MM.1S (cell line): ENCODE data around the gene CNOT8.

Experiments used
- EZH2 ChIP-seq: fragments of 300-600 bp; sonication (generic); optimal IDR thresholded peaks from 2 replicates; pipeline ENCODE3; 2017; ENCODE audit warnings: low read depth, mild to moderate bottlenecking, antibody characterized with exemption, low read length, mixed read lengths
- EZH2phosphoT487 ChIP-seq: fragments of 300-600 bp; sonication (generic); IDR thresholded peaks from 2 replicates; pipeline ENCODE4 v1.6.1; 2018; ENCODE audit warnings: antibody characterized with exemption, low read length
- TF ChIP-seq, protein P1 (sequence below): fragments of 300-600 bp; sonication (generic); IDR thresholded peaks from 2 replicates; pipeline ENCODE4 v1.5.1; 2016; ENCODE audit warnings: antibody characterized with exemption, low read length, mixed read lengths

- TF ChIP-seq, protein P1, sequence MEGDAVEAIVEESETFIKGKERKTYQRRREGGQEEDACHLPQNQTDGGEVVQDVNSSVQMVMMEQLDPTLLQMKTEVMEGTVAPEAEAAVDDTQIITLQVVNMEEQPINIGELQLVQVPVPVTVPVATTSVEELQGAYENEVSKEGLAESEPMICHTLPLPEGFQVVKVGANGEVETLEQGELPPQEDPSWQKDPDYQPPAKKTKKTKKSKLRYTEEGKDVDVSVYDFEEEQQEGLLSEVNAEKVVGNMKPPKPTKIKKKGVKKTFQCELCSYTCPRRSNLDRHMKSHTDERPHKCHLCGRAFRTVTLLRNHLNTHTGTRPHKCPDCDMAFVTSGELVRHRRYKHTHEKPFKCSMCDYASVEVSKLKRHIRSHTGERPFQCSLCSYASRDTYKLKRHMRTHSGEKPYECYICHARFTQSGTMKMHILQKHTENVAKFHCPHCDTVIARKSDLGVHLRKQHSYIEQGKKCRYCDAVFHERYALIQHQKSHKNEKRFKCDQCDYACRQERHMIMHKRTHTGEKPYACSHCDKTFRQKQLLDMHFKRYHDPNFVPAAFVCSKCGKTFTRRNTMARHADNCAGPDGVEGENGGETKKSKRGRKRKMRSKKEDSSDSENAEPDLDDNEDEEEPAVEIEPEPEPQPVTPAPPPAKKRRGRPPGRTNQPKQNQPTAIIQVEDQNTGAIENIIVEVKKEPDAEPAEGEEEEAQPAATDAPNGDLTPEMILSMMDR = no peak
- TF ChIP-seq EZH2 = no peak
- TF ChIP-seq EZH2phosphoT487 = no peak
Observed at GRCh38 chr5:154901913-154902312, 43.5 kb downstream of the CNOT8 start.
